ENCODE data around the gene GPC6.

DNA sequence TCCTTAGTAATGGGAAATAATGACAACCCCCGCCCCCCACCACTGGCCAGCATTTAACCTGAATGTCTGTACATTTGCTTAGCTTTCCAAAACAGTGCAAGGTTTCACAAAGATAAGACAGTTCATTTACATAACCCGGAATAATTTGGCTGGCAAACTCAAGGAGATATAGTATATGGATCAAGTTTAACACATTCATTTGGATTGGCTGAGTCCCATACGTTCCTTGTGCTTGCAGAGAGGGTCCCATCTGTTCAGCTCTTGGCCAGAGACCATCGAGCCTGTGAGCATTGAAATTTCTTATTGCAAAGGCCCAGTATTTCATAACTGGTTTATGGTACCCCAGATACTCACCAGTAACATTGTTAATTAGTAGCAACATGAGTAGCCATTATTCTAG, 116.5 kb downstream of the GPC6 start:
- TF ChIP-seq CTCF (IDR thresholded peaks at IDR 0.05; ENCODE audit: low read length) (no peak), EZH2 (optimal IDR thresholded peaks at IDR 0.05; ENCODE audit: low read depth, low read length) (no peak)
